Measurements from ENCODE around the gene OR2T8.

The OR2T8 gene

GRCh38 chr1:247962911-247963588 is 43.0 kb downstream of the OR2T8 start:
- DNase-seq: no peak

- no peak for DNase-seq
These were observed 44.9 kb downstream of the OR2T8 start, which contains the start of gene OR2AK2 for GRCh38 chr1:247964933-247965332. TSS of gene OR2AK2 (plus strand) at chr1:247965233. CDS start at chr1:247965377, 144 bp downstream.

GRCh38 chr1:247966532-247967204 is 46.6 kb downstream of the OR2T8 start:
- DNase-seq: no peak

Measured in NCI-H524 treated with DMSO at 0.1 percent for 48 hours (cell line).